Measurements from ENCODE around the gene CDK11A. TPM values are rescaled to one million over a fixed set of nuclear protein-coding genes. Genes with fewer than 3 reads are reported as not detected.
"Not testable (repeated sequence)": the region's sequence is repeated elsewhere in the genome, so short reads cannot be mapped to it uniquely, and the experiment has no call there.

The CDK11A gene
- total and polyA plus RNA-seq, 4 donors = 16.5 to 45.1 (median 27.3) TPM

GRCh38 chr1:1674806-1675205 is 49.4 kb downstream of the CDK11A start:
- H3K4me1 ChIP-seq (ENCODE audit: control insufficient read depth in 5 of 5, insufficient read depth in 5 of 5, low read length in 5 of 5); H3K4me3 ChIP-seq; H3K9me3 ChIP-seq (ENCODE audit: control insufficient read depth in 4 of 4, insufficient read depth in 3 of 4, low read length in 3 of 4); H3K27me3 ChIP-seq (ENCODE audit: control insufficient read depth in 3 of 3, insufficient read depth in 3 of 3, low read length in 2 of 3); H3K9ac ChIP-seq (ENCODE audit: insufficient read depth in 1 of 2, low read length in 2 of 2); ATAC-seq (ENCODE audit: insufficient read depth, low FRiP score); DNase-seq; H3K27ac ChIP-seq (ENCODE audit: low read depth in 1 of 2, low read length in 1 of 2): not testable (repeated sequence)
- 85 to 88% methylated on average over 20 to 21 of the region's 21 CpGs for WGBS, 2 donors
- peaks cover 0 to 19% (median 10%) of the 10 kb centered on the region in 4 donors for H3K36me3 ChIP-seq (ENCODE audit: control insufficient read depth in 4 of 4, insufficient read depth in 4 of 4, low read length in 4 of 4)

GRCh38 chr1:1672181-1672965 is 51.8 kb downstream of the CDK11A start:
- DNase-seq (no peak), ATAC-seq (ENCODE audit: insufficient read depth, low FRiP score) (no peak)
- Histone ChIP-seq H3K36me3 (ENCODE audit: control insufficient read depth in 4 of 4, insufficient read depth in 4 of 4, low read length in 4 of 4) (peaks cover 0 to 25% (median 12%) of the 10 kb centered on the region in 4 donors), H3K9ac (ENCODE audit: insufficient read depth in 1 of 2, low read length in 2 of 2) (no peak overlapping the region), H3K27ac (ENCODE audit: low read depth in 1 of 2, low read length in 1 of 2) (no peak overlapping the region), H3K27me3 (ENCODE audit: control insufficient read depth in 3 of 3, insufficient read depth in 3 of 3, low read length in 2 of 3) (no peaks in the 10 kb centered on the region), H3K4me3 (no peak overlapping the region), H3K9me3 (ENCODE audit: control insufficient read depth in 4 of 4, insufficient read depth in 3 of 4, low read length in 3 of 4) (no peaks in the 10 kb centered on the region), H3K4me1 (ENCODE audit: control insufficient read depth in 5 of 5, insufficient read depth in 5 of 5, low read length in 5 of 5) (no peaks in the 10 kb centered on the region)
- no peak for TF ChIP-seq CTCF (IDR thresholded peaks at IDR 0.05; ENCODE audit: control extremely low read depth, extremely low read depth)
- WGBS, 2 donors = 96% methylated on average over 25 of the region's 25 CpGs

- no peak for ATAC-seq (ENCODE audit: insufficient read depth, low FRiP score)
- Histone ChIP-seq H3K27ac (ENCODE audit: low read depth in 1 of 2, low read length in 1 of 2) (no peak overlapping the region), H3K4me3 (no peak overlapping the region), H3K27me3 (ENCODE audit: control insufficient read depth in 3 of 3, insufficient read depth in 3 of 3, low read length in 2 of 3) (no peaks in the 10 kb centered on the region), H3K4me1 (ENCODE audit: control insufficient read depth in 5 of 5, insufficient read depth in 5 of 5, low read length in 5 of 5) (no peaks in the 10 kb centered on the region), H3K36me3 (ENCODE audit: control insufficient read depth in 4 of 4, insufficient read depth in 4 of 4, low read length in 4 of 4) (peaks cover 1 to 26% (median 12%) of the 10 kb centered on the region in 4 donors), H3K9me3 (ENCODE audit: control insufficient read depth in 4 of 4, insufficient read depth in 3 of 4, low read length in 3 of 4) (no peaks in the 10 kb centered on the region), H3K9ac (ENCODE audit: insufficient read depth in 1 of 2, low read length in 2 of 2) (no peak overlapping the region)
- WGBS, 2 donors = 89 to 90% methylated on average over 27 of the region's 27 CpGs
- DNase-seq = no peak
- TF ChIP-seq CTCF (IDR thresholded peaks at IDR 0.05; ENCODE audit: control extremely low read depth, extremely low read depth) = no peak
These were observed 52.6 kb downstream of the CDK11A start for GRCh38 chr1:1671365-1672119.

GRCh38 chr1:1670866-1671265 is 53.3 kb downstream of the CDK11A start:
- Histone ChIP-seq H3K36me3 (ENCODE audit: control insufficient read depth in 4 of 4, insufficient read depth in 4 of 4, low read length in 4 of 4) (peaks cover 3 to 33% (median 13%) of the 10 kb centered on the region in 4 donors), H3K27me3 (ENCODE audit: control insufficient read depth in 3 of 3, insufficient read depth in 3 of 3, low read length in 2 of 3) (no peaks in the 10 kb centered on the region), H3K4me3 (no peak overlapping the region), H3K9ac (ENCODE audit: insufficient read depth in 1 of 2, low read length in 2 of 2) (no peak overlapping the region), H3K9me3 (ENCODE audit: control insufficient read depth in 4 of 4, insufficient read depth in 3 of 4, low read length in 3 of 4) (no peaks in the 10 kb centered on the region), H3K4me1 (ENCODE audit: control insufficient read depth in 5 of 5, insufficient read depth in 5 of 5, low read length in 5 of 5) (no peaks in the 10 kb centered on the region), H3K27ac (ENCODE audit: low read depth in 1 of 2, low read length in 1 of 2) (no peak overlapping the region)
- ATAC-seq (ENCODE audit: insufficient read depth, low FRiP score) (no peak), DNase-seq (no peak)
- no peak for TF ChIP-seq CTCF (IDR thresholded peaks at IDR 0.05; ENCODE audit: control extremely low read depth, extremely low read depth)
- 95% methylated on average over 24 of the region's 24 CpGs for WGBS, 2 donors

Data from lung (tissue), 12 donors.